ENCODE measurements around the gene ARRB2.
"Not testable (repeated sequence)": the region's sequence is repeated elsewhere in the genome, so short reads cannot be mapped to it uniquely, and the experiment has no call there.

GRCh38 chr17:4704574-4704907 lies 5.9 kb upstream of the ARRB2 start:
- not testable (repeated sequence) for TF ChIP-seq CTCF, POLR2A, POLR2AphosphoS5, EP300 (IDR thresholded peaks at IDR 0.05)

All from suprapubic skin (tissue), 4 donors.